GM19468 (cell line): ENCODE measurements around the gene MRI1.
"Not testable (repeated sequence)": the region's sequence is repeated elsewhere in the genome, so short reads cannot be mapped to it uniquely, and the experiment has no call there.

Source experiments
- ATAC-seq: cut with Tn5 transposase; IDR thresholded peaks from one replicate; pipeline ENCODE4 v1.9.1; 2021; ENCODE audit warnings: mild to moderate bottlenecking, moderate library complexity, moderate number of reproducible peaks; ENCODE audit not compliant: unreplicated experiment; ENCODE audit errors: extremely low read depth

MRI1 gene

DNA sequence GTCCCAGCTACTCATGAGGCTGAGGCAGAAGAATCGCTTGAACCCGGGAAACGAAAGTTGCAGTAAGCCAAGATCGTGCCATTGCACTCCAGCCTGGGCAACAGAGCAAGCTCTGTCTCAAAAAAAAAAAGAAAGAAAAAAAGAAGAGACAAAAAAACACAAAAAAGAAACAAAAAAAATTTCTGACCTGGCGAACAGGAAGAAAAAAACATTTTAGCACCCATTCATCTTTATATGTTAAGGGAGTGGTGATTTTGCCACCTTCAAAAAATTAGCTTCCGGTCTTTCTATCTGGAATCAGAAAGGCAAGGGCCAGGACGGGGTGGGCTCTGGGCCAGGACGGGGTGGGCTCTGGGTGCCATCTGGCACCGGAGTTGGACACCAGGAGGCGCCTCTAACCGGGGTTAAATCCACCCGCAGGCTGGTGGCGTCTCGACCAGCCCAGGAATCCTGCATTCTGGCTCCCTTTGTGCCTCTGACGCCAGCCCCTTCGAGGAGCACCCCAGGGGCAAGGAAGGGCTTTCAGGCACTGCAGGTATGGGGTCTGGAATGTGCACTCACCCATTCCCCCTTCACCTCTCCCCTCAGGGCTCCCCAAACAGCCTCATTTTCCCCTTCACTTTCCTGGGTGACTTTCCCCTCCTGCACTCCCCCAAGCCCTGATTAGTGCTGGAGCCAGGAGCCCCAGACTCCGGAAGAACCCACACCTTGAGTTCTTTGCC lies 20.6 kb downstream of the MRI1 start:
- ATAC-seq = no peak

DNA sequence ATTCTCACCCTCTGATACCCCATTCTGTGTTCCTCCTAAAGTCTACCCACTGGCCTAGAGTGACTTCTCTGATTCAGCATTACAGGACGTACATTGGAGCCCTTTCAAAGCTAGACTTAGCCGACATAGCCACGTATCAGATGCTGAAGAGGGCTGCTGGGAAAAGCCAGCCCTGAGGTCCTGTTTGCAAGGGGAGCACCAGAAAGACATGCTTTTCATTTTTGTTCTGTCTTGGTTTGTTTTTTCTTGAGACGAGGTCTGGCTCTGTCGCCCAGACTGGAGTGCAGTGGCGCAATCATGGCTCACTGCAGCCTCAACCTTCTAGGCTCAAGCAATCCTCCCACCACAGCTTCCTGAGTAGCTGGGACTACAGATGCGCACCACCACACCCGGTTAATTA lies 24.7 kb downstream of the MRI1 start:
- no peak for ATAC-seq

DNA sequence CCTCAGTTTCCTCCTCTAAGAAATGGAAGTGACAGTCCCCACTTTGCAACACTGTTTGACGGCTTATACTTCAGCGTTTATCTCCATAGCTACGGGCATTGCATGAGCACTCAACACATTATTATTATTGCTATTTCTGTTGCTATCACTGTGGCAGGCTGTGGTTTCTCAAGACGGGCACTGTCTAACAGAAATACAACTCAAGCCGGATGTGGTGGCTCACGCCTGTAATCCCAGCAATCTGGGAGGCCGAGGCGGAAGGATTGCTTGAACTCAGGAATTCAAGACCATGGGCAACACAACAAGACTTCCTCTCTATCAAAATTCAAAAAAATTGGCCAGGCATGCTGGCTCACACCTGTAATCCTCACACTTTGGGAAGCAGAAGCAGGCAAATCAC lies 26.0 kb downstream of the MRI1 start:
- no peak for ATAC-seq

- not testable (repeated sequence) for ATAC-seq
Observed at GRCh38 chr19:13793317-13793716, 29.0 kb downstream of the MRI1 start.

GRCh38 chr19:13794398-13794756 lies 30.1 kb downstream of the MRI1 start:
- ATAC-seq = no peak

DNA sequence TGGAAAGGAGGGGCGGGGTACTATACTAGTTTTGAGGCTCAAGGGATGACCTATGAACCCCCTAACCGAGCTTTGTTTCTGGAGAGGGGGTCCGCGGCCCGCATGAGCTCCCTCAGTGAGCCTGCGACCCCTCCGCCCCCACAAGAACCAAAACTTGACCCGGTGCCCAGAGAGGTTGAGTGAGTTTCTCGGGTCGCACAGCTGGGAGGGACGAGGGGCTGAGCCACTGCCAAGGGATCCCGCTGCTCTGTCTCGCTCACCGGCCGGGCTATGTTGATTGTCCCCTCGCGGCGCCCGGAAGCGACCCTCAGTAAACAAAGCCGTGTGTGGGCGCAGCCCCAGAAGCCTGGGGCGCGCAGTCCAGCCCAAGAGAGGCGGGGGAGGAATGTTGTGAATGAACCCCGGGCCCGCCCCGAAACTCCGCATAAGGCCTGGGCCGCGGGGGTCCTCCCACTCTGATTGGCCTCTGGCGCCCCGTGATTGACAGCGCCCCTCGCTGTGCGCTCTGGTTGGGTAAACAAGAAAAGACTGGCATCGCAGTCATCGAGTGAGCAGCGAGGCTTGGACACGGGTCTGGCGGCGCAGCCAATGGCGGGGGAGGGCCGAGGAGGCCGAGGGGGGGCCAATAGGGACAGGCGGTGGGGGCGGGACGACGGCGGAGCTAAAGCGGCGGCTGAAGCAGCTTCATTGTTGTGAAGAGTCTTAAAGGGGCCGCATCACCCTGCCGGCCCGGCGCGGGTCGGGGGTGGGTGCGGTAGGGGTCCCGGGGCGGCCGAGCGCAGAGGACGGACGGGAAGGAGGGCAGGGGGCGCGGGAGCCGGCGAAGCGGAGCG lies 30.7 kb downstream of the MRI1 start, which contains the start of gene ZSWIM4:
ZSWIM4 (plus strand) TSS at position 687 of the 833 bp plus-strand sequence. CDS start 206 bp downstream, outside the sequence.
- ATAC-seq = peak; percentile 95

- ATAC-seq = peak; percentile 13
Observed at GRCh38 chr19:13795595-13796300, 31.4 kb downstream of the MRI1 start.

- ATAC-seq = no peak
Observed at GRCh38 chr19:13796301-13797057, 32.2 kb downstream of the MRI1 start.

DNA sequence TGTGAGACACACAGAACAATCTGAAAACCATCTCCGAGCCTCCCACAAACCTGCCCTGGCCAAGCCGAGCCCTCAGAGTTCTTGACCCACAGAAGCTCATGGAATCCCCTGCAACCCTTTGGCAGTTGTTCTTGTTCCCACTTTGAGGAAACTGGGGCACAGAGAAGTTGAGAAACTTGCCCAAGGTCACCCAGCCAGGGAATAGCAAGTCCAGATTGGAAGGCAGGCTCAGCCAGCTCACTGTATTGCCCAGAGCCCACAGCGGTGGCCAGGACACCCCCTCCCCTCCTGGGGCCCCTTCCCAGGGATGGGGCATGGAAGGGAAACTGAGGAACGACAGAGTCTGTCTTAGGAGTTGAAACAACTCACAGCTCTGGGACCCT lies 32.7 kb downstream of the MRI1 start:
- no peak for ATAC-seq

DNA sequence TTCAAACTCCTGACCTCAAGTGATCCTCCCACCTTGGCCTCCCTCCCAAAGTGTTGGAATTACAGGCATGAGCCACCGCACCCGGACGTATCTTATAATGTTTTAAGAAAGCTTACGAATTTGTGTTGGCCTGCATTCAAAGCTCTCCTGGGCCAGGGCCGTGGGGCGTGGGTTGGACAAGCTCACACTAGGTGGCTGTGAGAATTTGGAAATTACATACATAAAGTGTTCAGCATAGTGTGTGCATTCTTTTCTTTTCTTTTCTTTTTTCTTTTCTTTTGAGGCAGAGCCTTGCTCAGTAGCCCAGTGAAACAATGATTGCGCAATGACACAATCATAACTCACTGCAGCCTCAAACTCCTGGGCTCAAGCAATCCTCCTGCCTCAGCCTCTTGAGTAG lies 33.5 kb downstream of the MRI1 start:
- no peak for ATAC-seq

GRCh38 chr19:13799669-13800068 lies 35.3 kb downstream of the MRI1 start:
- ATAC-seq = no peak

DNA sequence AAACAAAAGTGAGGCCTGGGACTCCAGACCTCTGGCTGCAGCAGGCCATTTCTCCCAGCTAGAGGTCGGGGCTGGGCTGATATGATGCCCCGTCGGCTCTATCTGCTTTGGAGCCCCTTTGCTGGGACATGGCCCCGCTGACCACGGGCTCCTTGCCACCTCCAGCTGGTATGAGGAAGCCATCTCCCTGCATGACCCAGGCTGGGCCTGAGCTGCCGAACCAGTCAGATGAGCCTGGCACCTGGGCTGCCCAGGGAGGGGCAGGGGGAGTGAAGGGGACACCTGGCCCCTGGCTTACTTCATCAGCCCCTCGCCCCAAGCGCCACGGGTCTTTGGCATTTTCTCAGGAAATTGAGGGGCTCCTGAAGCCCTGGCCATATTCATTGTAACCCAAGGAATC lies 38.7 kb downstream of the MRI1 start:
- ATAC-seq = no peak

DNA sequence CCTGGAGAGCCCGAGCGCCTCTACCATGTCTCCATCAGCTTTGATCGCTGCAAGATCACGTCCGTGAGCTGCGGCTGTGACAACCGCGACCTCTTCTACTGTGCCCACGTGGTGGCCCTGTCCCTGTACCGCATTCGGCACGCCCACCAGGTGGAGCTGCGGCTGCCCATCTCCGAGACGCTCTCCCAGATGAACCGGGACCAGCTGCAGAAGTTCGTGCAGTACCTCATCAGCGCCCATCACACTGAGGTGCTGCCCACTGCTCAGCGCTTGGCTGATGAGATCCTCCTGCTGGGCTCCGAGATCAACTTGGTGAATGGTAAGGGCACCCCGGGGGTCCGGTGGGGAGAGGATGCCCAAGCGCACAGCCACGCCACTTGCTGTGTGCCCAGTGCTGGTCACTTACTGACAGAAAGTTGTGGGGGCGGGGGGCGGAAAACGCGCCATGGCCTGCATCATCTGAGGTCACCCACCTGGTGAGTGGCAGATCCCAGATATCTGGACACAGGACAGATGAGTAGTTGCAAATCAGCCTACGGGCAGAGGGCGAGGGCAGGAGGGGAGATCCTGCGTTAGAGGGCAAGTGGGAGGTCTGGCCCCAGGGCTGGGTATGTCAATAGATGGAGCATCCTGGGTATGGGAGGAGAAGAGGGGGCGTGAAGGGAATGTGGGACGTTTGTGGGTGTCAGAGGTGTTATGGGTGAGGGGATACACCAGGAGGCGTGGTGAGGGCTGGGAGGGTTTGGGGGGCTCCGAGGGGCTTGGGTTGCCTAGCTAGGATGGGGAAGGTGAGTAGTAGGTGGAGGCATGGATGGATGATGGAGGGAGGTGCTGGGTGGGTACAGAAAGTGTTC lies 40.7 kb downstream of the MRI1 start:
- no peak for ATAC-seq

DNA sequence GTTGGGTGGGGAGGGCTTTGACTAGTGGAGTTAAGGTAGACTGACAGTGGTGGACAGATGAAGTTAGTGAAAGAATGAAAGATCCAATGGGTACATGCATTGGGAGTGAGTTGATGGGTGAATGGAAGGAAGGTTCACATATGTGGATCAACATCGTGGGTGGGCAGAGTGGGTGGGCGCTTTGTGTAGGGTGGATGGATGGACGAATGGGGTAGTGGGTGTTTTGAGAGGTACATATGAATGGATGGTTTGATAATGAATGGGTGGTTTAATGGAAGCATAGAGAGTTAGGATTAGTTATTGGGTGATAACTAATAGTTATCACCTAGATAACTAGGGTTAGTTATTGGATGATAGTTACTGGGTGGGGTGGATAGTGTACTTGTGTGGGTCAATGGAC lies 42.4 kb downstream of the MRI1 start:
- ATAC-seq = no peak

DNA sequence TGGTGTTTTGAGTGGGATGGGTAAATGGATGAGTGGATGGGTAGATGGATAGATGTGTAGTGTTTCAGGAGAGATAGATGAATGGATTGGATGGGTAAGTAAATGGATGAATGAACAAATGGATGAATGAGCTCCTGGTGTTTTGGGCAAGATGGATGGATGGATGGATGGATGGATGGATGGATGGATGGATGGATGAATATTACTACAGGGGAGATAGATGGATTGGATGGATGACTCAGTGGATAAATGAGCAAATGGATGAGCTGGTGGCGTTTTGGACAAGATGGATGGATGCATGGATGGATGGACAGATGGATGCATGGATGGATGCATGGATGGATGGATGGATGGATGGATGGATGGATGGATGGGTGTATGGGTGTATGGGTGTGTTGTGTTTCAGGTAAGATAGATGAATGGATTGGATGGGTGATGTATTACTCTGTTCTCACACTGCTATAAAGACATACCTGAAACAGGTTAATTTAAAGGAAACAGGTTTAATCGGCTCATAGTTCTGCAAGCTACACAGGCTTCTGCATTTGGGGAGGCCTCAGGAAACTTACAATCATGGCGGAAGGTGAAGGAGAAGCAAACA lies 43.2 kb downstream of the MRI1 start:
- ATAC-seq = no peak

DNA sequence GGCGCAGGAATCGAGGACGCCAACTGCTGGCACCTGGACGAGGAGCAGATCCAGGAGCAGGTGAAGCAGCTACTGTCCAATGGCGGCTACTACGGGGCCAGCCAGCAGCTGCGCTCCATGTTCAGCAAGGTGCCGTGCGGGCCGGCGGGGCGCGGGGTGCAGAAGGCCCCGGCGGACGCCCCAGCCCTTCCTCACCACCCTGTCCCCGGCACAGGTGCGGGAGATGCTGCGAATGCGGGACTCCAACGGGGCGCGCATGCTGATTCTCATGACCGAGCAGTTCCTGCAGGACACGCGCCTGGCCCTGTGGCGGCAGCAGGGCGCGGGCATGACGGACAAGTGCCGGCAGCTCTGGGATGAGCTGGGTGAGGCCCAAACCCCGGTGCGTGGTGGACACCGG lies 44.5 kb downstream of the MRI1 start:
- ATAC-seq = no peak

- no peak for ATAC-seq
Observed at GRCh38 chr19:13812544-13812943, 48.2 kb downstream of the MRI1 start.

DNA sequence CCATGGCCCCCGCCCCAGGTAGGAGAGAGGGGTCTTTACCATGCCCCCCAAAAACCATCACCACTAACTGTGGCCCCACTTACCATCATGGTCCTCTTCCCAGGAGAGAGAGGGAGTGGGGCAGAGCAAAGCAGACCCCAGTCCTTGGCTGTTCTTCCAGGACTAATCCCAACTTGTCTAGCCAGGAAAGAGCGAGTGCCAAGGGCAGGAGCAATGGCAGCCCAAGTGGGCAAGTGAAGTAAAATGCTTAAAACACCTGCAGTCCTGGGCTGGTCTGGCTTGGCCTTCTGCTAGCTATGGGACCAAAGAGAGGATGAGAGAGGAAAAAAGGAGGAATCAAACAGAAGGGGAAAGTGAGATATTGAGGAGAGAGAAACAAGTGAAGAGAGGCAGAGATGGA lies 48.8 kb downstream of the MRI1 start:
- no peak for ATAC-seq

GRCh38 chr19:13814550-13814949 lies 50.2 kb downstream of the MRI1 start:
- ATAC-seq = no peak
